ENCODE measurements around the gene ARL13B. TPM values are rescaled to one million over a fixed set of nuclear protein-coding genes. Genes with fewer than 3 reads are reported as not detected.
"Not testable (repeated sequence)": the region's sequence is repeated elsewhere in the genome, so short reads cannot be mapped to it uniquely, and the experiment has no call there.

Gene ARL13B
- total RNA-seq (10 to 100 TPM; 14.9 to 15.4 TPM), polyA plus RNA-seq (ENCODE audit: insufficient read depth, low read depth, low replicate concordance) (6.2 TPM)
- long read RNA-seq, donor 1, partial matches to known transcripts: 0 of 2 reads
- long read RNA-seq, donor 1, other reads (novel, unspliced or antisense): 0 of 2 reads
- long read RNA-seq, donor 2: 0 reads

GRCh38 chr3:93979850-93980676 is at the start of gene ARL13B:
TSS of gene ARL13B (plus strand) at chr3:93980155. CDS start at chr3:93980424, 269 bp downstream.
- H3K36me3 ChIP-seq (ENCODE audit: low read depth, missing control alignments): no peaks in the 10 kb centered on the region
- TF ChIP-seq CTCF (IDR thresholded peaks at IDR 0.05): no peak
- peak; percentile 68 for TF ChIP-seq POLR2A (IDR thresholded peaks at IDR 0.05)
- WGBS, 2 donors: 0% methylated on average over 27 to 66 of the region's 66 CpGs
- intact Hi-C loops (cut with DNase I; ENCODE audit: low total_unique reads): loop anchor here (5.0 kb wide), 1 partner anchor 77 kb away; no protein-coding TSS in a partner anchor
- no peaks in the 10 kb centered on the region for H3K9me3 ChIP-seq
- peak within 1 kb of the TSS; percentile 92 to 94 for H3K27ac ChIP-seq
- peak within 1 kb of the TSS; percentile 67 to 95 for H3K4me3 ChIP-seq
- no peaks in the 10 kb centered on the region for H3K27me3 ChIP-seq
- peaks cover 7% of the 10 kb centered on the region for H3K4me1 ChIP-seq
- peak; percentile 100 for DNase-seq

GRCh38 chr3:93931597-93932229 is 48.2 kb upstream of the ARL13B start:
- Histone ChIP-seq H3K4me1 (peaks cover 5% of the 10 kb centered on the region), H3K27ac (no peak overlapping the region), H3K27me3 (no peaks in the 10 kb centered on the region), H3K36me3 (ENCODE audit: low read depth, missing control alignments) (no peaks in the 10 kb centered on the region), H3K9me3 (no peaks in the 10 kb centered on the region), H3K4me3 (no peak overlapping the region)
- intact Hi-C loops (cut with DNase I; ENCODE audit: low total_unique reads): no loop called here
- DNase-seq: no peak
- TF ChIP-seq CTCF (IDR thresholded peaks at IDR 0.05) (no peak), POLR2A (IDR thresholded peaks at IDR 0.05) (no peak)
- 90 to 93% methylated on average over 5 of the region's 5 CpGs for WGBS, 2 donors

- no peak for DNase-seq
- intact Hi-C loops (cut with DNase I; ENCODE audit: low total_unique reads): no loop called here
- no peak overlapping the region for H3K27ac ChIP-seq
- TF ChIP-seq CTCF (IDR thresholded peaks at IDR 0.05): no peak
- TF ChIP-seq POLR2A (IDR thresholded peaks at IDR 0.05): no peak
- no peaks in the 10 kb centered on the region for H3K9me3 ChIP-seq
- H3K27me3 ChIP-seq: no peaks in the 10 kb centered on the region
- no peaks in the 10 kb centered on the region for H3K36me3 ChIP-seq (ENCODE audit: low read depth, missing control alignments)
- peaks cover 5% of the 10 kb centered on the region for H3K4me1 ChIP-seq
- H3K4me3 ChIP-seq: no peak overlapping the region
- WGBS, 2 donors: 37 to 51% methylated on average over 5 of the region's 5 CpGs
Measured at GRCh38 chr3:93934366-93935046, 45.4 kb upstream of the ARL13B start.

GRCh38 chr3:93936549-93936948 is 43.4 kb upstream of the ARL13B start:
- intact Hi-C loops (cut with DNase I; ENCODE audit: low total_unique reads): no loop called here
- H3K4me1 ChIP-seq: peaks cover 5% of the 10 kb centered on the region
- no peaks in the 10 kb centered on the region for H3K9me3 ChIP-seq
- no peak overlapping the region for H3K27ac ChIP-seq
- H3K4me3 ChIP-seq: no peak overlapping the region
- WGBS, 2 donors: 96 to 97% methylated on average over 1 of the region's 1 CpG
- H3K27me3 ChIP-seq: no peaks in the 10 kb centered on the region
- DNase-seq: no peak
- H3K36me3 ChIP-seq (ENCODE audit: low read depth, missing control alignments): no peaks in the 10 kb centered on the region
- TF ChIP-seq CTCF (IDR thresholded peaks at IDR 0.05) (no peak), POLR2A (IDR thresholded peaks at IDR 0.05) (no peak)

GRCh38 chr3:93937485-93937884 is 42.5 kb upstream of the ARL13B start:
- H3K4me1 ChIP-seq; H3K9me3 ChIP-seq; H3K27ac ChIP-seq; intact Hi-C loops (cut with DNase I; ENCODE audit: low total_unique reads); H3K27me3 ChIP-seq; H3K36me3 ChIP-seq (ENCODE audit: low read depth, missing control alignments); H3K4me3 ChIP-seq; DNase-seq: not testable (repeated sequence)
- 91 to 94% methylated on average over 6 of the region's 6 CpGs for WGBS, 2 donors

GRCh38 chr3:93949958-93950357 is 30.0 kb upstream of the ARL13B start:
- WGBS, 2 donors: 90 to 93% methylated on average over 8 of the region's 8 CpGs
- H3K27ac ChIP-seq; H3K4me1 ChIP-seq; DNase-seq; intact Hi-C loops (cut with DNase I; ENCODE audit: low total_unique reads); H3K9me3 ChIP-seq; H3K4me3 ChIP-seq; H3K27me3 ChIP-seq; H3K36me3 ChIP-seq (ENCODE audit: low read depth, missing control alignments): not testable (repeated sequence)
